HUDEP-2 (cell line): ENCODE data around the gene CRACR2B.

ENCODE experiments used
- DNase-seq, 76 experiments: peaks; one replicate each; lab custom pipeline; 2025; ENCODE audit not compliant: unreplicated experiment in 76 of 76; lab: John Stamatoyannopoulos, UW

Gene CRACR2B

DNA sequence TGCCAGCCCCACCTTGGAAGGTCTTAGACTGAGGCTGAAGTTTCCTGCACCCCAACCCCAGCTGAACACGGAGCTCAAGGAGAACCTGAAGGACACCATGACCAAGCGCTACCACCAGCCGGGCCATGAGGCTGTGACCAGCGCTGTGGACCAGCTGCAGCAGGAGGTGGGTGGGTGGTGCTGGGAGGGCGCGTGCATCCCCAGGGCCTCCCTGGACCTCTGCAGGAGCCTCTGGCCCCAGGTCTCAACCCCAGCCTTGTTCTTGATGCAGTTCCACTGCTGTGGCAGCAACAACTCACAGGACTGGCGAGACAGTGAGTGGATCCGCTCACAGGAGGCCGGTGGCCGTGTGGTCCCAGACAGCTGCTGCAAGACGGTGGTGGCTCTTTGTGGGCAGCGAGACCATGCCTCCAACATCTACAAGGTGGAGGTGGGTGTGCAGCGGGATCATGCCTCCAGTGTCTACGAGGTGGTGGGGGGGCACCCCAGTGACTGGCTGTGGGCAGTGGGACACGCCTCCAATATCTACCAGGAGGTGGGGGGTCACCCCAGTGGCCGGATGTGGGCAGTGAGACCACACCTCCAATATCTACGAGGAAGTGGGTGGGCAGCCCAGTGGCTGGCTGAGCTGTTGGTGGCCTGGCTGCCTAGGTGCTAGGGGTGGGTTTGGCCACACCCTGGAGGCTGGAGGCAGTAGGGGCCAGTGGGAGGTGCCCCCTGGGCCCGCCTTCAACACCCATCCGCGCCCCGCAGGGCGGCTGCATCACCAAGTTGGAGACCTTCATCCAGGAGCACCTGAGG is 9.7 kb downstream of the CRACR2B start:
- peak in 5 of 76 experiments; percentile 19 to 30 (median 25) for DNase-seq

DNA sequence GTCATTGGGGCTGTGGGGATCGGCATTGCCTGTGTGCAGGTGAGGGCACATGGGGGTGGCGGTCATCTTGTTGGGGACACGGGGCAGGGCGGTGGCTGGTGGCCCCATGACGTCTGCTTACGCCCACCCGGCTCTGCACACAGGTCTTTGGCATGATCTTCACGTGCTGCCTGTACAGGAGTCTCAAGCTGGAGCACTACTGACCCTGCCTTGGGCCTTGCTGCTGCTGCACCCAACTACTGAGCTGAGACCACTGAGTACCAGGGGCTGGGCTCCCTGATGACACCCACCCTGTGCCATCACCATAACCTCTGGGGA is 10.2 kb downstream of the CRACR2B start:
- no peak for DNase-seq

DNA sequence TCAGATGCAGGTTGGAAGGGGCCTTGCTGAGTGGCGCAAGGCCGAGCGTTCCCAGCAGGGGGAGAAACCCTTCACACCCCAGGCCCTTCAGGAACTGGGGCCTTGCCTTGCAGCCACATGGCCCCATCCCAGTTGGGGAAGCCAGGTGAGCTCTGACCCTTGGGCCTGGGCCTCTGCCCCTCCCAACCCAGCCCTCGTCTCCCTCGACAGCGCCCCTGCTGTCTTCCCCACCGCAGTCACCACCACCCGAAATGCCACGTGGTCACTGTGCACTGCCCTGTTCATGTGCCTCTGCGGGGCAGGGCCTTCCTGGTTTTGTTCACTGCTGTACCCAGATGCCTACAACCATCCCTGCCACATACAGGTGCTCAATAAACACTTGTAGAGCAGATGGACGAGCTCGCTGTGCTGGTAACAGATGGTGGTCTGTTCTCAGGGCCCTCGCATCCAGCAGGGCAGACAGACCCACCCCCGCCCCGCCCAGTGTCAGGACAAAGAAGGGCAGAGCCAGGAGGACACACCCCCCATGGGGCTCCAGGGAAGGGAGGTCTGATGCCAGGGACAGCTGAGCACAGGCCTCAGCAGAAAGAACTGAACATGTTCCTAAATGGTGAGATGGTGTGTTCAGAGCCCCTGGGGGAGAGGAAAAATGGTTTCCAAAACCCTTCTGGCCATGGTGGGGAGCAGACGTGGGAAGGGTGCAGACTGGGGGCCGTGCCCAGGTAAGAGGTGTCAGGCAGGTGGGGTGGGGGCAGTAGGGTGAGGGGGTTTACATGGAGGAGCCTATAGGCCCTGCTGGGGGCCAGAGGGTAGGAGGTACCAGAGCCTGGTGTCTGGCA is 10.9 kb downstream of the CRACR2B start:
- peak in 42 of 76 experiments; percentile 14 to 77 (median 45) for DNase-seq

DNA sequence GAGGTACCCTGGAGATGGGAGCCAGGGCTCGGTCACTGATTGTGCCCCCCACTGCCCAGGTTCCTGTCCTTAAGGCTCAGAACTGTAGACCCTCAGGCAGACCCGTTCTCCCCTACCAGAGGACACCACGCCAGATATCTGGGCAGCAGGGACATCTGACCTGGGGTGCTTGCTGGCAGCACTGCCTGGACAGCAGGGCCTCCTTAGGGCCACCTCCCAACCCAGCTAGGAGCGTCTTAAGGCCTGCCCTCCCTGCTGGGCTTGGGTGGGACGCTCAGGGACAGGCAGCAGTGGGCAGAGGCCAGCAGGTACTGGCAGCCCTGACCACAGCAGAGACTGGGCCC is 11.5 kb downstream of the CRACR2B start:
- no peak for DNase-seq

DNA sequence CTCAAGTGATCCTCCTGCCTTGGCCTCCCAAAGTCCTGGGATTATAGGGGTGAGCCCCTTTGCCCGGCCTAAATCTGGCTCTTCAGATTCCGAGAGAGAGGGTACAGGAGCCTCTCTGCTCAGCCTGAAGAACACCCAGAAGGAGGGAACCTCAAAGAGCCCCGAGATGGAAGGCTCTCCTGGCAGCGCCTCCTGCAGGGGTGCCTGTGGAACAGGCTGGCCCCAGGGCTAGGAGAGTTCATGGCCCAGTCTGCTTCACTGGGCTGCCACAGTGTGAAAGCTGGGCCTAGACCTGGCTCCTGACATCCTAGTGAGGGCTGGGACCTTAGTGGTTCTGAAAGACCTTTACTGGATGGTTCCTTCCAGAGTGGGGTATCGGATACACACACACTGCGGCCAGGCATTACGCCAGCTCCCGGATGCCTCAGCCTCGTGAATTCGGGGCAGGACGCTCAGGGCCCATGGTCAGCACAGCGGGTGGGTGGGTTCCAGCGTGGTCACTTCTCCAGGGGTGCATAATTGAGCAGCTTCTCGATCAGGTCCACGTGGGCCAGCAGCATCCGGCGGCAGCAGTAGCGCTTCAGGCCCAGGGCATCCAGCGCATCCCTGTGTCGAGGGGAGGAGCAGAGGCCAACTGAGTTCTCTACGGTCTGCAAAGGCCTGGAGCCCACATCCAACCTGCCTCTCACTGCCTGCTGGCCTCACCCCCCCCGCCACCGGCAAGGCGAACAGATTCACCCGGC is 12.3 kb downstream of the CRACR2B start:
- DNase-seq = peak in 10 of 76 experiments; percentile 19 to 35 (median 24)

DNA sequence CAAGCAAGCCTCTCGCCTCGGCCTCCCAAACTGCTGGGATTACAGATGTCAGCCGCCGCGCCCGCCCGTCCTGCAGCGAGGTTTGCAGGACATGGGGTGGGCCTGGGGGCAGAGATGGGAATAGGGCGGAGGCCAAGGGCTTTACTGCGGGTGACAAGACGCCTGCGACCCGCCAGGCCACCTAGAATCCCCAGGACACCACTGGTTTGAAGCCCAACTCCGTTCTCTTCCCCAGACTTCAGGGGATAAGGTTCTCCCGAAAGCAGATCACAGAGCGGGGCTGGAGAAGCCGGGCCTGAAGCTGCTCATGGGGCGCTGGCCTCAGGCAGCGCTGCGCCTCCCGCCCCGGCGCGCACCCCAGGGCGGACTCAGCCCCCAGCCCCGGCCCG is 14.3 kb downstream of the CRACR2B start:
- no peak for DNase-seq

DNA sequence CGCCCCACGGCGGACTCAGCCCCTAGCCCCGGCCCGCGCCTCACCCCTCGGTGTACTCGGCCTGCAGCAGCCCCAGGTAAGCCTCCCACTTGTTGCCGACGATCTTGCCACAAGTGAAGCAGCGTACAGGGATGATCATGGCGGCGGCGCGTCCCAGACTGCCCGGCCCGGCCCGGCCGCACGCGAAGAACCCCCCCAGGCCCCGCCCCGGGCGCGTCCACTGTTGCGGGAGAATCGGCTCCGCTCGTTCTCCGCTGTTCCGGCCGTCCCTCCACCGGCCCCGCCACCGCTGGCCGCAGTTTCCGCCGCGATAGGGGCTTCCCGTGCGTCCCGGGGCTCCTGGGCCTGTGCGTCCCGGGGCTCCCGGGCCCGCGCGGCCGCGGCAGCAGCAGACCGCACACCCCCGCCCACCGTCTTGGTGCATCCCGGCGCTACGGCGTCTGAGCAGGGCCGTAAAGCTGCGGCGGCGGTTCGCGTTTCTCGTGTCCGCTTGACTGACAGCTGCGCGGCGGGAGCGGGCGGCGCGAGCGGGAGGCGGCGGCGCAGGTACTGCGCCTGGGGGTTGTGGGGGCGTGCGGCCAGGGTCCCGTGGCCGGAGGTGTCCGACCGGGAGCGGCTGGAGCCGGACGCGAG is 14.8 kb downstream of the CRACR2B start, which contains the start of the genes POLR2L and TSPAN4:
Gene POLR2L, minus strand, starts transcription at position 160 of the 633 bp plus-strand sequence. Its CDS starts 21 bp downstream, at position 139.
Gene TSPAN4, plus strand, starts transcription at position 483 of the 633 bp plus-strand sequence. CDS start 7,453 bp downstream, outside the sequence.
- peak in 75 of 76 experiments; percentile 25 to 97 (median 78) for DNase-seq

DNA sequence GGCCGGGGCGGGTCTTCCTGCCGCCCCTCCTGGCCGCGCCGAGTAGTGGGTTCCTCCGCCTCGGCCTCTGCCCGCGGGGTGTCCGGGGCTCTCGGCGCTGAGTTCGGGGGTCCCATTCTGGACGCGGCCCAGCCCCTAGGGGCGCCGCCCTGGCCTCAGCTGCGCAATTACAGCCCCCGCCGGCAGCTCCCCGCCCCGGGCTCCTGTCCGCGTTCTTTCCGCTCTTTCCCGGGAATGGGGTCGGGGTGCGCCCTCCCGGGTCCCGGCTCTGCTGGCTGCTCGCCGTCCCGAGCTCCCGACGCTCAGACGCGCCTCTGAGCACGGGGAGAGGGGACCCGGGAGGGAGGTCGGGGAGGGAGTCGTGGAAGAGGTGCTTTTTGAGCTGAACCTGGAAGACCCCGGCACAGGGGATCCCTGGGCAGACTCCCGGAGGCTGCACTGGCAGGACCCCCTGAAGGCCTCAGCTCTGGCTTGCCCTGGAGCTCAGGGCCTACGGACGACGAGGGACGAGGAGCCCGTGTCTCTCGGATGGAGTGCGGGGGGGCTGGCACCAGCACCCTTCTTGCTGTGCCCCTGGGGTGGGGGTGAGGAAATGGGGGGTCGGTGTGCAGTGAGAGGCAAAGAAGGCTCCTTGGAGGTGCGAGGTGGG is 15.5 kb downstream of the CRACR2B start:
- no peak for DNase-seq

DNA sequence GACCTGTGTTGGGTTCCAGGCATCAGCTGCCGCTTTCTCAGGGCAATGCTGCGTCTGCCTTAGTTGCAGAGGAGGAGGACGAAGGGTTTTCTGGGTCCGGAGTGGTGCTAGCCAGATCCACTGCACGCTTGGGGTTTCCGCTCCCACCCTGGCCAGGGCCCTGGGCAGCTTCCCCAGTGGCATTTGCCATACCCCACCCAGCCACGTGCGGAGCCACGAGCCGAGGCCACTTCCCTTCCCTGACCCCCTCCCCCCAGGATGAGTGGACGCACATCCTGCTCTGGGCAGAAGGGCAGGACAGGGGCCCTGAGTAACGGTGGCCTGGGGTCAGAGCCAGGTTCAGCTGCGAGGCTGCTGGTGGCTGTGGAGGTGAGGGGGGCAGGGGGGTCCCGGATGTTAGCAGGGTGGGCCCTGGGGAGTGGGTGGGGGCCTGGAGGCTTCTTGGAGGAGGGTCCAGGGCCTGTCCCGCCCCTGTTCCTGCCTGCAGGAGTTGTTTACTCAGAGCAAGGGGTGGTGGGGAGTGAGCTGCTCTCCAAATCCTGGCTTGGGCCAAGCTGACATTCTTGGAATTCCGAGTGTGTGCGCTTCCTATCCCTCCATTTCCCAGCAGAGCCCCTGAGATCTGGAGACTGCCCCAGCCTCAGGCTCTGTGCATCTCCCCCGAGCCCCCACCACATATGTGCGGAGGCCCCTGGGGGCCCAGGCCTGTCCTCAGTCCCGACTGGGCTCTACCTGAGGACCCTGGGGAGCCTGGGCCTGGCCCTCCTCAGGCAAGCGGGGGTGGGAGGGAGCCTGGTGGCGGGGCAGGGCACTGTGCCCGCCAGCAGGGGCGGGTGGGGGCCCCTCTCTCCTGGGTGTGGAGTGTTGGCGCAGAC is 16.3 kb downstream of the CRACR2B start:
- DNase-seq = peak in 43 of 76 experiments; percentile 16 to 71 (median 41)

DNA sequence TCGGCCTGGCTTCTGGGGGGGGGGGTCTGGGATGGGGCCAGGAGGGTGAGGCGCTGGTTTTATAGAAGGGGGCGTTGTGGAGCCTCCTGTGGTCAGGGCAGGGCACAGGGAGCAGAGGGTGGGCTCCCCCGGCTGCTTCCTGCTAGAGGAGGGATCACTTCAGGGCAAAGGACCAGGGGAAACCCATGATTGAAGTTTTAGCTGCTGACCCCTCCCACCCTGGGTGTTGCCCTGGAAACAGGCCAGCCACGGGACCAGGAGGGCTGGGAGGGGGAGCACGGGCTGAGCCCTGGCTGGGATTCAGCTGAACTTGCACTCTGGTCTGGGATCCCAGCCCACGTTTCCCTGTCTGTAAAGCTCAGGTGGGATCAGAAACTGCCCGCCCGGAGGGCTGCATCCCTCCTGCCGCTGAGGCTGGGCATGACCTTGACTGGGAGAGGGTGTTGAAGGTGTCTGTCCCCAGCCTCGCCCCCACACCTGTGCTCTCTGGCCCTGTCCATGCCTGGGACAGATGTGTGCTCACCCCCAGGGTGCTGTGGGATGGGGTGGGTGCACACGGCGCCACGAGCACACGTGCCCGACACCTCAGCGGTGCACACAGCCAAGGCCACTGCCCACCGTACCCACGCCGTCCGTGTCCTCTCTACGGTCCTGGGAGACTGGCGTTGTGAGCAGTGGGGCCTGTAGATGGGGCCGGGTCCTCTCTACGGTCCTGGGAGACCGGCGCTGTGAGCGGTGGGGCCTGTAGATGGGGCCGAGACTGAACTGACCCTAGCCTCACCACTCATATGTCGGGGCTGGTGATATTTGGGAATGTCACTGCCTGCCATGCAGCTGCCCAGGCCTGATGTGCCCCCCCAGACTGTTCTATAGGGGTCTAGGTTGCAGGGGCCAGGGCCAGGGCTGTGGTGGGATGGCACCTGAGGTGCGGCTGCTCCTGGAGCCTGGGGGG is 17.2 kb downstream of the CRACR2B start:
- DNase-seq = peak in 74 of 76 experiments; percentile 45 to 97 (median 90)

DNA sequence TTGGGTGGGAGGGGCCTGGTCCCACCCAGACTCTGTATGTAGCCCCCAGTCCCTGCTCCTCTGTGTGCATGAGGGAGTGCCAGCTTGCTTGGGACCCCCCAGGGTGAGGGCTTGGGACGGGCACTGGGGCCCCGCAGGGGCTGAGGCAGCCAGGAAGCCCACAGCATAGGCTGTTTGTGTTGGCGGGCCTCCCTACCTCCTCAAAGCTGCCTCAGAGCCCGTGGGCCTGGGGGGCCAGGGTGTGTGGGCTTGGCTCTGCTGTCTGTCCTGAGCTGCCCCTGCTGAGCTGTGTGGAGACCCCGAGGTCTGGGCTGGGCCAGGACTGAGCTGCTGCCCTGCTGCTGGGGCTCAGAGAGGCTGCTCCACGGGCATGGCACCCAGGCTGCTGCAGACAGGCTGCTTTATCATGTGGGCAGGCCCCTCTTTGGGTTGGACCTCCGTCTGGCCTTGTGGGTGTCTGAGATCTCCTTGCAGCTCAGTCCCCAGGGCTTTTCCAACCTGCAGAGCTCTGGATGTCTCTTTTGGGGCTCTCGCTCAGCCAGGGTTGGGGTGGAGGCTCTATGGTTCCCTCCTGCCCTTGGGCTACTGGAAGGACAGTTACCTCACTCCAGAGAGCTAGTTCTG is 18.3 kb downstream of the CRACR2B start:
- peak in 39 of 76 experiments; percentile 7 to 56 (median 38) for DNase-seq

DNA sequence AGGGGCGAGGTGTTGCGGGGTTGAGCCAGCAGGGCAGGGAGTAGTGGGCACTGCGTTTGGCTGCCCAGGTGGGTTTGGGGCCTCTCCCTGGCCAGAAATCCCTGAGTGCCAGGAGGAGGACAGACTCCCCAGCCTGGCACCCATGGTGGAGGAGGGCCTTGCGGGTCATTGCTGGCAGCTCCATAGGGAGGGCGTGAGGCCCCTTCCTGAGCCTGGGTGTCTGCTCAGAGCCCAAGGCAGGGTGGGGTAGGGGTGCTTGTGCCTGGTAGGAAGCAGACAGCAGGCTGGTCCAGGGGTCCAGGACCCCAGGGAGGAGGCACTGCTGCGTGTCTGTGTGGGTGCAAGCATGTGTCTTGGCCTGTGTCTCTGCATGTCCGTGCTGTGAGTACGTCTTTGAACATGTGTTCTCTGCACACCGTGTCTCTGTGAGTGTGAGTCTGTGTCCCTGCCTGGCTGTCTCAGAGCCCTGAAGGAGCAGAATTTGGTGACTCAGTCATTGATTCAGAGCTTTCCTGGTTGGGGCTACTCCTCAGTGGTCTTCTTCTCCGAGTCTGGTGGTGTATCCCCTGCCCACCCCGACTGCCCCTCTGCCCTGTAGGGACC is 18.9 kb downstream of the CRACR2B start:
- no peak for DNase-seq

DNA sequence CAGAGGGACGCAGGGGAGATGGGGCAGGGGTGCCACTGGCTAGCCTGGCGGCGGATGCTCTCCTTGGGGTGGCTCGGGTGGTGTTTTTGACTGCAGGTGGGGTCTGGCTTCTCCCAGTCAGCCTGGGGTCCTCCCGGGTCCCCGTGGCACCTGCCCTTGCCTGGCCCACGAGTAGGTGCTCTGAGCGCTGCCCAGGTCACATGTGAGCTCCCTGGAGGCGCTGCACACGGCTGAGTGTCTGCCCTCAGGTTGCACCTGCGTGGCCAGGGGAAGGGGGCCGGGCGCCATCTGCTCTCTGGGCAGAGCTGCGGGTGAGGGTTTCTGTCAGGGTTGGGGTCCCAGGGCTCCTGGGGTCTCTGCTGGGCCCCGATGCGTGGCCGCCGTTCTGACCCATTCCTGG is 20.2 kb downstream of the CRACR2B start:
- DNase-seq = no peak

DNA sequence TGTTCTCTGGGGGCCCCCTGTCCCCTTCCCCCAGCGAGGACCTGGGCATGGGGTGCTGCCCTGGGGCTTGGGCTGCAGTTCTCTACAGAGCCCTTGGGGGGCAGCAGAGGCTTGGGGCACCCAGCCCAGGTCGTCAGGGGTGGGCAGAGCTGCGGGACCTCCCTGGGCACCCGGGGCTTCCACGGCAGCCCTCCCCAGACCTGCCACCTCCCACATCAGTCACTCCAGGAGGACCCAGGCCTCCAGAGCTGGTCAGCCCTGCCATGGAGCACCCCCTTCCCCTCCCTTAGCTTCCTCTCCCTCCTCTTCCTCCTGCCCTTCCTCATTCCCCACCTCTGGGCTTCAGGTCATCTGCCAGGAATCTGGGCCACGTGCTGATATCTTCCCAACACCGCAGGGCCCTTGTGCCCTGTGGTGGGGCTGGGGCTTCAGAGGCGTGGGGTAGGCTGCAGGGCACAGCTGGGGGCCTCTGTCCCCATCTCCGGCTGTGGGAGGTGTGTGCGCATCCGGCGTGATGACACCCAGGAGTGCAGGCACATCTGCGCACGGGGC is 20.7 kb downstream of the CRACR2B start:
- DNase-seq = peak in 28 of 76 experiments; percentile 12 to 59 (median 35)

DNA sequence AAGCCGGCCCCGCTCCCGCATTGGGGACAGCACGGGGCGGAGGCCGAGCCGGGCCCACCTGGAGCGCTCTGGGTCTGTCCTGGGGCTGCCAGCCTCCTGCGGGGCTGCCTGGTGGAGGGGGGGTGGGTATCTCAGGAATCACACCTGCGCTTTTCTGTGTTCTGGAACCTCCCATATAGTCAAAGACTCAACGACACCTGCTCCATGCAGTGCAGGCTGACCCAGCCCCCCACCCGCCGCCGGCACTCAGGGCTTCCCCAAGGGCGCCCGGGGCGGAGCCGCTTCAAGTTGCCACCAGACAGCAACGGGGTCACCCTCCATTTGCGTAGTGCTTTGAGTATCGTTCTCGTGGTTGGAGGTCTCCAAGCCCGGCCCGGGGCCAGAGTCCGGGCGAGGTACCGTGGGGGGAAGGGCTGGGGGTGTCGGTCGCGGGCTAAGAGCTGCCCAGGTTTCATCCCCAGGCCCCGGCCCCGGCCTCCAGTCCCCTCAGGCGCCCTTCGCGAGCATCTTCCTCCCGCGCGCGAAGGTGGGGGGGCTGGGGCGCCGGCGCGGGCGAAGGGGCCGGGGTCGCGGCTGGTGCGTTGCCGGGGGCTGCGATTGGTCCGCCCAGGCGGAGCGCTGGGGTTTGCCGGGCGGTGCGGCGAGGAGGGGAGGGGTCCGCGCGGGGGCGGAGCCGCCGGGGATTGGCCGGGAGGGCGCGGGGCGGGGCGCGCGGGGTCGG is 21.5 kb downstream of the CRACR2B start:
- no peak for DNase-seq
